ENCODE data around the gene BTBD7. TPM values are rescaled to one million over a fixed set of nuclear protein-coding genes. Genes with fewer than 3 reads are reported as not detected.
A peak's percentile ranks its signal among the peaks of the same experiment; 100 is the strongest.

BTBD7 gene
- total RNA-seq, 1 experiment from 2014 or later, result 18.0 TPM

DNA sequence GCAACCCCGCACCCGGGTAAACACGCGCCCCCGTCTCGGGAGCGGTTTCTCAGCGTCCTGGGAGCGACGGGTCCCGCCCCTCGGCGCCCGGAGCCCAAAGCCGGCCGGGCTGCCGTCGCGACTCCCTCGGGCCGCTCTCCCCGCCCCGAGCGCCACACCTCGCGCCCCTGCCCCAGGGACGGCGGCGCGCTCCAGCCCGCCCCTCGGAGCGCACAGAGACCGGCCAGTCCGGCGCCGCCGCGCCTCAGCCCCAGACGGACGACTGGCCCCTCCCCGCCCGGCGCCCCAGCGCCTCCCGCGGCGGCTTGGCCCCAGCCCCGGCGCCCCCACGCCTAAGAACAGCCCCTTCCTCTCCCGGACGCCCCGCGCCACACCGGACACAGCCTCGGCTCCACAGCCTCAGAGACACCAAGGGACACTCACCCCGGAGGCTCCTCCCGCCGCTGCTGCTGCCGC lies 411 bp downstream of the BTBD7 start:
- peak; percentile 42 for DNase-seq (ENCODE audit: low read depth, low spot score)
- in situ Hi-C loops (cut with HindIII; ENCODE audit: low pct_unique_long_range_greater_than_20kb, low sequenced_read_pairs), result no loop called here

DNA sequence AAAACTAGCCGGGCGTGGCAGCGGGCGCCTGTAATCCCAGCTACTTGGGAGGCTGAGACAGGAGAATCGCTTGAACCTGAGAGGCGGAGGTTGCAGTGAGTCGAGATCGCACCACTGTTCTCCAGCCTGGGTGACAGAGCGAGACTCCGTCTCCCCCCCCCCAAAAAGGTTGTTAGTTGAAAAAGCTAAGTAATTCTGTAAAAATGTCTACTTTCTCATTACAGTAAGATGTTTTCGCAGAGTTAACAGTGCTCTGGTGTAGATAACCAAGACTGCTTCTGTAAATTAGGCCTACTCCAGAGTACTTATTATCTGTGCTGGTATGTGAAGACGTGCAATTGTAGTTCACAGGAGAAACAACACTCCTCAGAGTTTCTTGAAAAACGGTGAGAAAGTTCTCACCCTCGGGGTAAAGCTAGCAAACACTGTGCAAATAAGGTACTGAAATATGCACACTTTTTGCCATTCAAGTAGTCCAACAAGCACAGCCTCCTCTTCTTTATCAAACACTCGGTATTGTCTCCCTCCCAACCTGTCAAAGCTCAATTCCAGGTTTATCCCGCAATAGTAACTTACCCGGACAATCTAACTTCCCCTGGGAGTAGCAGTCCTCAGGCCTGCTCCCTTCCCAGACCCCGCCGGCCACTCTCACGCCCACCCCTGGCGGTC lies 974 bp downstream of the BTBD7 start:
- in situ Hi-C loops (cut with HindIII; ENCODE audit: low pct_unique_long_range_greater_than_20kb, low sequenced_read_pairs), result no loop called here
- peak; percentile 16 for DNase-seq (ENCODE audit: low read depth, low spot score)

DNA sequence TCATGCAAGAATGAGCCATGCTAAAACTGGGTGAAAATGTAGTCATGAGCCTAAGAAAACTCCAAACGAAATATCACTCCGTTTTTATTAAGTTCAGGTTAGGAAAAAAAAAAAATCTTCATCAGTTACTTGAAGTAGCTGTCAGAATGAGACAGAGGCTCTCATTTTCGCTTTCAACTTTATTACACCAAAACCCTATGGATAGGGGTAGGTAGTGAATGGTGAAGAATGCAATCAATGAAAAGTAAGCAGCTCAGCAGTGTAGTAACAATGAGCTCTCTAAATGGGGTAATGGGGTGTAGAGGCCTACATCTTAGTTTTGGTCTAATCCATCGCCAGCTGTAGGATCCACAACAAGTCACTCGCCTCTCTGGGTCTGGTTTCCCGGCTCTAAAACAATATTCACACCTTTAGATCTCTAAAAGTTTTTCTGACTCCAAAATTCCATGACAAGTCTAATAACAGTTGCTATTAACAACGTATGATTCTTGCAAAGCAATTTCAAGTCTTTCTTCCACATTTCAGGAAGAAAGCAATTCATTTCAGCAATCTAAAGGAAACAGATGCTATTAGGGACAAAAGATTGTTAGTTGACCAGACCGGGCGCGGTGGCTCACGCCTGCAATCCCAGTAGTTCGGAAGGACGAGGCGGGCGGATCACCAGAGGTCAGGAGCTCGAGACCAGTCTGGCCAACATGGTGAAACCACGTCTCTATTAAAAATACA lies 1.7 kb downstream of the BTBD7 start:
- in situ Hi-C loops (cut with HindIII; ENCODE audit: low pct_unique_long_range_greater_than_20kb, low sequenced_read_pairs), result no loop called here
- DNase-seq (ENCODE audit: low read depth, low spot score), result no peak

DNA sequence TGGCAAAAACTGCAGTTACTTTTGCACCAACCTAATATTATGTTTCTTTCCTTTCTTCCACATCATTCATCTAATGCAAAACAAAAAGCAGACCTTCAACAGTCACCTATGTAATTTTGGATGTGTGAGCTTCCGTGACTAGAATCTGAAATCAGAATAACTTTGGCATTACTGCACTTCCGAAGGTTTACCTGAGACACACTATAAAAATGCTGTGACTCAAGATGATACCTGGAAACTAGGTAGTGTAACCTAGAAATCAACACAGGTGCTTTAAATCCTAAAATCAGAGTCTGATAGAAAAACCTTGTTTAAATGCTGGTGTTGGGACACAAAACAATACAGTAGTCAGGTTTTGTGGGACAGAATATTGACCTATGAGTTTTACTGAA lies 2.2 kb downstream of the BTBD7 start:
- DNase-seq (ENCODE audit: low read depth, low spot score), result no peak
- in situ Hi-C loops (cut with HindIII; ENCODE audit: low pct_unique_long_range_greater_than_20kb, low sequenced_read_pairs), result no loop called here

DNA sequence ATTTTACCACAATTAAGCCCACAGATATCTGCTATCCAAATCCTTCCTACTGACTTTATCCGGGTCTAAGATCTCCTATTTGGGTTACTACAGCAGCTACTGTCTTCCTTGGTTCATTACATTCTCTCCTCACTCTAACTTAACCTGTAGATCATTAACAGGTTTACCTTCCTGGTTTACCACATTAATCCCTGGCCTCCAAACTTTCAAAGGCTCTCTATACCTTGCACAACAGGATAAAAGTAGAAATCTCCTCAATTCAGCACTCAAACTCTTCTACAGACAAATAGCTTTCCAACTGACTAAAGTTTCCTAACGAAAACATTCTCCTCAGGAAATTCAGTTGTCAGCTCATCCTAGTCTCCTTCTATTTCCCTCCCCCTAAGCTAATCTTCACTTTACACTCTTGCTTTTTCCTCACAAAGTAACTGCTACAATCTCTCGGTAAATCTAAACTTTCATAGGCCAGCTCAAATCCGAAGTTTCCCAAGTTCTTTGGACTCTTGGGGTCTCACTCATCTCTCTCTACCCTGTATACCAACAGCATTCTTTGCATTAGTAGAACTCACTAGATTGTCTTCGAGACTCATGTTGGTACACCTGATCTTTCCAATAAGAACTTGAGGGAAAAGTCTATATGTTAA lies 2.7 kb downstream of the BTBD7 start:
- no peak for DNase-seq (ENCODE audit: low read depth, low spot score)
- in situ Hi-C loops (cut with HindIII; ENCODE audit: low pct_unique_long_range_greater_than_20kb, low sequenced_read_pairs), result no loop called here

DNA sequence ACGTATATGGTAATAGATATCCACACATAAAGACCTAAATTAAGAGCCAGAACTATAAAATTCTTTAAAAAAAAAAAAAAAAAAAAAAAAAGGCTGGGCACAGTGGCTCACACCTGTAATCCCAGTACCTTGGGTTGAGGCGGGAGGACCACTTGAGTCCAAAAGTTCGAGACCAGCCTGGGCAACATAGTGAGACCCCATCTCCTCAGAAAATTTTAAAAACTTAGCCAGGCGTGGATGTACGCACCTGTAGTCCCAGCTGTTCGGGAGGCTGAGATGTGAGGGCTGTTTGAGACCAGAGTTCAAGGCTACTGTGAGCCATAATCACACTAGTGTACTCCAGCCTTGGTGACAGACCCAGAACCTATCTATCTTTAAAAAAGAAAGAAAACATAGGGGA lies 4.3 kb downstream of the BTBD7 start:
- no peak for DNase-seq (ENCODE audit: low read depth, low spot score)
- in situ Hi-C loops (cut with HindIII; ENCODE audit: low pct_unique_long_range_greater_than_20kb, low sequenced_read_pairs), result no loop called here

DNA sequence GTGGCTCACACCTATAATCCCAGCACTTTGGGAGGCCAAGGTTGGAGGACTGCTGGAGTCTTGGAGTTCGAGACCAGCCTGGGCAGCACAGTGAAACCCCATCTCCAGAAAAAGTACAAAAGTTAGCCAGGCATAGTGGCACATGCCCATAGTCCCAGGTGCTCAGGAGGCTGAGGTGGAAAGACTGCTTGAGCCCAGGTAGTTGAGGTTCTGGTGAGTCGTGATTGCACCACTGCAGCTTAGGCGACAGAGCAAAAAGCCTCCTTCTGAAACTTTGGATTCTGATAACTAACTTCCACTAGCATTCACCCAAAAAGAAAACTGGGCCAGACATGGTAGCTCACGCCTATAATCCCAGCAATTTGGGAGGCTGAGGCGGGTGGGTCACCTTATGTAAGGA lies 6.6 kb downstream of the BTBD7 start:
- in situ Hi-C loops (cut with HindIII; ENCODE audit: low pct_unique_long_range_greater_than_20kb, low sequenced_read_pairs), result no loop called here
- DNase-seq (ENCODE audit: low read depth, low spot score), result no peak

DNA sequence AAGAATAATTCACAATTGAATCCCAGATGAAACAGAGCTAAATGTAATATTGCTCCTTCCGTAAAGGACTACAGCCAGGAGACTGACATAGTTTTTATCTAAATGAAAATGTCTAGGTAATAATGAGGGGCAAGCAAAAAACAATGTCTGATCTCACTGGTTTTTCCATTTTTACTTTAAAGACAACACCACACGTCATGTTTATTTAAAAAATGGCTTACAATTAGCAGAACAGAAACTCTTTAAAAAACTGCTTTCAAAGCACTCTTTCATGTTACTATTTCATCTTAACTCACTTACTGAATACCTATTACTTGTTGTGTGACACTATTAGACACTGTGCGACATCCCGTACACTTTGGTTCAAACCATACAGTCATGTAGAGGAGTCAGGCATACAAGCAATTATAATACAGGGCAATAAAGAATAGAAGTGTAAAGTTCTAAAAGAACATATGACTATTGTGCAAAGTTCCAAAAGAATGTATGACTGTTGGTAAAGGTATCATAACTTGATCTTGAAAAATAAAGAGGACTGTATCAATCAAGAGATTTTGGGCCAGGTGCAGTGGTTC lies 9.1 kb downstream of the BTBD7 start:
- in situ Hi-C loops (cut with HindIII; ENCODE audit: low pct_unique_long_range_greater_than_20kb, low sequenced_read_pairs), result no loop called here

DNA sequence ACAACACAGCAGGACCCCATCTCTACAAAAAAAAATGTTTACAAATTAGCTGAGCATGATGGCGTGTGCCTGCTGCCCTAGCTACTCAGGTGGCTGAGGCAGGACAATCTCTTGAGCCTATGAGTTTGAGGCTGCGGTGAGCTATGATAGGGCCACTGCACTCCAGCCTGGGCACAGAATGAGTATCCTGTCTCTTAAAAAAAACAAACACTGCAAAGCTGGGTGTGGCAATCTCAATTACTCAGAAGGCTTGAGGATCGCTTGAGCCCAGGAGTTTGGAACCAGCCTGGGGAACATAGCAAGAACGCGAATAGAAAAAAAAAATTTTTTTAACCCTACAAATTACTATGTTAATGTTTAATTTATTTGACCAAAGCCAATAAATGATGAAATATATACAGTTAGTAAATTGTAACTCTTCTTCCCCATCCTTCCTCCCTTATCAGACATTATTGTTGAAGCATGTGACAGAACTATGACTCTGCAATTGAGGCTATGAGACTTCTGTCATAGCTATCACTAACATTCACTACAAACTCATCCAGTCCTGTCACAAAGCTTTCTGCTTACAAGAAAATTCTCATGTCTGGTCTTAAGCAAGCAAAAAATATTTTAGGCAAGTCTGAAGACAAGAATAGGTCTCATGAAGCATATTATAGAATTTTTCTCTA lies 9.8 kb downstream of the BTBD7 start:
- in situ Hi-C loops (cut with HindIII; ENCODE audit: low pct_unique_long_range_greater_than_20kb, low sequenced_read_pairs), result no loop called here

More for the DNA sequence above, 9.1 kb downstream of the BTBD7 start:
- no peak for DNase-seq (ENCODE audit: low read depth, low spot score)

DNA sequence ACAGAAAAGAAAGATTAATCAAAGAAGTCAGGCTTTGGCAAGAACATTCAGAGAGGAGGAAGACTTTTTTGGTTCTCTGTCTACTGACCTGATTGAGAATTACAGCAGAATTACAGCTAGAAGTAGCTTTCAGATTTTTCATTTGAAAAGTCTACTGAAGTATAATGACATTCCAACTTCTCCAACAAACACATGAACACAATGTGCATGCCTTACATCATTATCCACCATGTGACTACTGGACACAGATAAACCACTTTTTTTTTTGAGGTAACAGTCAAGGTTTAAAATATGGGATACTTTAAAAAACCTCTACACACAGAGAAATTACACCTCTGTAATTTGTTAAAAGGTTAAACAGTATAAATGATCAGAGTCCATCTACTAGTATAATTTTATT lies 12.3 kb downstream of the BTBD7 start:
- in situ Hi-C loops (cut with HindIII; ENCODE audit: low pct_unique_long_range_greater_than_20kb, low sequenced_read_pairs), result no loop called here
- no peak for DNase-seq (ENCODE audit: low read depth, low spot score)

More for the DNA sequence above, 9.8 kb downstream of the BTBD7 start:
- no peak for DNase-seq (ENCODE audit: low read depth, low spot score)

DNA sequence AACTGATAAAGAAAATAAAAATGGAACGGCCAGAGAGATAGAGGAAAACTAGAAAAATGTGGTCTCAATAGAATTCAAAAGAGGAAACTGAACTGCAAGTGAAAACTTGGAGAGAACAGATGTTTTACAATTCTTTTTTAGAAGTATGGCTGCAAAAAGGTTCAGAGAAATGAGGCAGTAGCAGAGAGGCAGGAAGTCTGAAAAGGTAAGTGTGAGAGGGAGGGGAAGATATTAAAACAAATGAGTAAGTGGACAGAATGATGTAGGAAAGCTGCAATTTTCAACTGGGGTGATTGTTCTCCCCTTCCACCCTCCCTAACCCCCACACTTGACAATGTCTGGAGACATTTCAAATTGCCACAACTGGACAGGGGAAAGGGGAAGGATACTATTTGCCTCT lies 12.9 kb downstream of the BTBD7 start:
- in situ Hi-C loops (cut with HindIII; ENCODE audit: low pct_unique_long_range_greater_than_20kb, low sequenced_read_pairs), result no loop called here

DNA sequence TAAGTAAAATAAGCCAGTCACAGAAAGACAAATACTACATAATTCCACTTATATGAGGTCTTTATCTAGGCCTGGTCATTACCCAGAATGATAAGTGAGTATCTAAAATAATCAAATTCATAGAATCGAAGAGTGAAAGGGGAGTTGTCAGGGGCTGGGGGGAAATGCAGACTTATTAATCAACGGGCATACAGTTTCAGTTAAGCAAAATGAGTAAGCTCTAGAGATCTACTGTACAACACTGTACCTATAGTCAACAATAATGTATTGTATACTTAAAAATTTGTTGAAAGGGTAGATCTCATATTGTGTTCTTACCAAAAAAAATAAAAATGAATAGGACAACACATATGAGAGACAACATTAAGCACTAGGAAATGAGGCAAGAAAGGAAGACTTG lies 13.3 kb downstream of the BTBD7 start:
- DNase-seq (ENCODE audit: low read depth, low spot score), result no peak
- in situ Hi-C loops (cut with HindIII; ENCODE audit: low pct_unique_long_range_greater_than_20kb, low sequenced_read_pairs), result no loop called here

More for the DNA sequence above, 12.9 kb downstream of the BTBD7 start:
- DNase-seq (ENCODE audit: low read depth, low spot score), result no peak

DNA sequence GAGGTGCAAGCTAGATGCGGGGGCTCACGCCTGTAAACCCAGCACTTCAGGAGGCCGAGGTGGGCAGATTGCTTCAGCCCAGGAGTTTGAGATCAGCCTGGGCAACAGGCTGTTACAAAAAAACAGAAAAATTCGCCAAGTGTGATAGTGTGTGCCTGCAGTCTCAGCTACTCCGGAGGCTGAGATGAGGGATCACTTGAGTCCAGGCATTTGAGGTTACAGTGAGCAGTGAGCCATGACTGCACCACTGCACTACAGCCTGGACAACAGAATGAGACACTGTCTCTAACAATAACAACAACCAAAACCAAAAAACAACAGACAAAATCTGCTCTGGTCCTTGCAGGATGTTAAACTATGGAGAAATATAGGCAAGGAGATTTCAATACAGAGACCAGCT lies 13.9 kb downstream of the BTBD7 start:
- in situ Hi-C loops (cut with HindIII; ENCODE audit: low pct_unique_long_range_greater_than_20kb, low sequenced_read_pairs), result no loop called here
- DNase-seq (ENCODE audit: low read depth, low spot score), result no peak

DNA sequence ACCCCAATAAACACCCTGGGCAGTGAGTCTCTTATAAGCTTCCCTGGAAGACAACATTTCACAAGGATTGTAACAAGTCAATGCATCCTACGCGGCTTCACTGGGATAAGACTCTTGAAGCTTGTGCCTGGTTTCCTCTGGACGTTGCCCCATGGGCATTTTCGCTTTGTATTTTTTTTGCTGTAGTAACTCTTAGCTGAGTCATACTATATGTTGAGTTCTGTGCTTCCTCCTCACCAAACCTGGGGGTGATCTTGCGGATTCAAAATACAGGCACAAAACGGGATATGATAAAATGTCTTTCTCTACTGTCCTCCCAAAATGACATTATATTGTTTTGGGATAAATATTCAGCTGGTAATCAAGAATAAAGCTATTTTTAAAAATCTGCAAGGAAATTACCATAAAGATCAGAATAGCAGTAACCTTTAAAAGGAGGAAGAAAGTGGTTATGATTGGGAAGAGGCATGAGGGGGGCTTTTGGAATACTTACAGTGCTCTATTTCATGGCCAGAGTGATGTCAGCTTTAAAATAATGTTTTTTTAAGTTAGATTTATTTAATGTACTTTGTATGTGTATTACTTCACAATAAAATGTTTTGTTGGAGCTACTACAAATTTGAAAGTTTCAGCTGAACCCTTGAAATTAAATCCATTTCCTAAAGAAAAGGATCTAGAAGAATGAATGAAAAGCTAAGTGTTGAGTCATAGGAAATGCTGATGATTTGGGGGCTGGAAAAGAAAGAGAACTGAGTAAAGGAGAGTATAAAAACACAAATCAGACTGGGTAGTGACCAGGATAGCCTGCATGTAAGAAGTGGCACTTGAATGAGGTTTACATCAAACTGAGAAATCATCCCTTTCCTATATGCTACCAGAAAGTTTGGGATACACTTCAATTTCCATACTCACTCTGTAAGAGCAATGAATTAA lies 14.7 kb downstream of the BTBD7 start:
- in situ Hi-C loops (cut with HindIII; ENCODE audit: low pct_unique_long_range_greater_than_20kb, low sequenced_read_pairs), result no loop called here
- peak; percentile 69 for DNase-seq (ENCODE audit: low read depth, low spot score)

DNA sequence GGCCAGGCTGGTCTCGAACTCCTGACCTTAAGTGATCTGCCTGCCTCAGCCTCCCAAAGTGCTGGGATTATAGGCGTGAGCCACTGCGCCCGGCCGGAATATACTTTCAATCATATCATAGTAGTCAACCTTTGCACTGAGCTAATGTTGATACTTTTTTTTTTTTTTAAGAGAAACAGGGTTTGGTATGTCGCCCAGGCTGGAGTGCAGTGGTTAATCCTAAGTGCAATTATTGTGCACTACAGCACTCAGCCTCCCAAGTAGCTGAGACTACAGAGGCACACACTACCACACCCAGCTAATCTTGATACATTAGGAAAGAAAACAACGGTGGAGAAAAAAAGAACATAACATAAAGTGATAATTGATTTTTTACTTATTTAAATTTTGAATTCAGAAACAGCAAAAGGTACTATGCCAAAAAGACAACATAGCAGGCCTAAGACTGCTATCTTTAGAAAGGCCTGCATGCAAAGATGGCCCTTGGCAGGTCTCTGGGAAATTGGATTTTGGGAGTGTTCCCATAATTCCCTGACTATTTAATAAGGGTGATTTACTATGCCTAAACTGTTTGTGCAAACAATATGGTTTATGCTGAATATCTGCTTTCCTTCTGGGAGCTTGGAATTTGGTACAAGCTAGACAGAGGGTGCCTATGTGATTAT lies 15.5 kb downstream of the BTBD7 start:
- in situ Hi-C loops (cut with HindIII; ENCODE audit: low pct_unique_long_range_greater_than_20kb, low sequenced_read_pairs), result no loop called here
- no peak for DNase-seq (ENCODE audit: low read depth, low spot score)

DNA sequence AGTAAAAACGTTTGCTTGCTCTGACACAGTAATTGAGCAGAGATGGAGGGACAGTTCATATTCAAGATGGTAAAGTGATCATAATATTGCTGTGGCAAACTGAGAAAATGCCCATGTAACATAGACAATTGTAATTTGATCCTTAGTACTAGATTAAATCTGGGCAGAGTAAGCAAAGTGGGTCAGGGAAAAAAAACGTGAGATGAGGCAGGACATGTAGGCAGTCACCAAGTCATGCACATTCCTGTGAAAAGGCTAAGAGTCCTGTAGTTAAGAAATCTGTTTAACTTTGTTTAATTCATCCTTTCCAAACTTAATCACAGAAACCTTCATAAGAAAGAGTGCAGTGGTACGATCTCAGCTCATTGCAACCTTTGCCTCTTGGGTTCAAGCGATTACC lies 16.1 kb downstream of the BTBD7 start:
- in situ Hi-C loops (cut with HindIII; ENCODE audit: low pct_unique_long_range_greater_than_20kb, low sequenced_read_pairs), result no loop called here
- no peak for DNase-seq (ENCODE audit: low read depth, low spot score)

DNA sequence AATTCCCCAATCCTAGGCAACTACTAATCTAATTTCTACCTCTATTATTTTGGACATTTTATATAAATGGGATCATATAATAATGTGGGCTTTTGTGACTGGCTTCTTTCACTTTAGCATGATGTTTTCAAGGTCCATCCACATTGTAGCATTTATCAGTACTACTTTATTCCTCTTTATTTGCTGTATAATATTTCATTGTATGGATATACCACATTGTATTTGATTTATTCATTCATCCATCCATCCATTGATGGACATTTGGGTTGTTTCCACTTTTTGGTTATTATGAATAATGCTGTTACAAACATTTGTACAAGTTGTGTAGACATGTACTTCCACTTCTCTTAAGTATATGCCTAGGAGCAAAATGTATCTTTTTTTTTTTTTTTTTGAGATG lies 17.3 kb downstream of the BTBD7 start:
- in situ Hi-C loops (cut with HindIII; ENCODE audit: low pct_unique_long_range_greater_than_20kb, low sequenced_read_pairs), result no loop called here
- no peak for DNase-seq (ENCODE audit: low read depth, low spot score)
